Esophagus (tissue), 2 donors: ENCODE results near the gene ADGRE2. TPM values are rescaled to one million over a fixed set of nuclear protein-coding genes. Genes with fewer than 3 reads are reported as not detected.
"Not testable (repeated sequence)": the region's sequence is repeated elsewhere in the genome, so short reads cannot be mapped to it uniquely, and the experiment has no call there.

ENCODE experiments used
- H3K27ac ChIP-seq, 2 donors: one replicate each; pipeline ENCODE4 v1.5.1; 2013; ENCODE audit warnings: low read depth in 2 of 2, mild to moderate bottlenecking in 2 of 2, inconsistent platforms in 1 of 2, low read length in 1 of 2, moderate library complexity in 1 of 2
- H3K27me3 ChIP-seq, 2 donors: one replicate each; pipeline ENCODE4 v1.6.1; 2013; ENCODE audit warnings: low read length in 2 of 2, control low read depth in 1 of 2, mild to moderate bottlenecking in 1 of 2; ENCODE audit not compliant: insufficient read depth in 2 of 2, control insufficient read depth in 1 of 2
- H3K36me3 ChIP-seq, 2 donors: one replicate each; pipeline ENCODE4 v1.6.1; 2013; ENCODE audit warnings: low read length in 1 of 2; ENCODE audit not compliant: control insufficient read depth in 2 of 2, insufficient read depth in 2 of 2
- H3K4me1 ChIP-seq, 2 donors: one replicate each; pipeline ENCODE4 v1.6.1; 2013; ENCODE audit warnings: low read length in 1 of 2; ENCODE audit not compliant: control insufficient read depth in 2 of 2, insufficient read depth in 2 of 2
- H3K4me3 ChIP-seq, 2 donors: one replicate each; pipeline ENCODE4 v1.5.1; 2013; ENCODE audit warnings: low read length in 2 of 2, mild to moderate bottlenecking in 2 of 2, low read depth in 1 of 2, moderate library complexity in 1 of 2
- H3K9me3 ChIP-seq, 2 donors: one replicate each; pipeline ENCODE4 v1.6.1; 2013; ENCODE audit warnings: mild to moderate bottlenecking in 2 of 2, low read depth in 1 of 2, low read length in 1 of 2, moderate library complexity in 1 of 2; ENCODE audit not compliant: control insufficient read depth in 2 of 2, insufficient read depth in 1 of 2
- whole genome bisulfite sequencing, 2 donors: extraction: QIAGEN DNeasy Blood & Tissue Kit; methylation state at CpG; one replicate each; pipeline ENCODE4 v1.1.7; 2013; 5-methylcytosine and 5-hydroxymethylcytosine counted together
- polyA plus RNA-seq, 2 donors: library from polyadenylated mRNA; stranded (reverse); fragments of 200-250 nt; gene quantifications; one replicate each; pipeline ENCODE4 v1.2.3, GENCODE V29; 2013
- donor health status: healthy with polysubstance abuse.
- donor health status: Bipolar disorder and iron deficiency.

The ADGRE2 gene
- polyA plus RNA-seq, 2 donors: 0.22 to 0.73 TPM

DNA sequence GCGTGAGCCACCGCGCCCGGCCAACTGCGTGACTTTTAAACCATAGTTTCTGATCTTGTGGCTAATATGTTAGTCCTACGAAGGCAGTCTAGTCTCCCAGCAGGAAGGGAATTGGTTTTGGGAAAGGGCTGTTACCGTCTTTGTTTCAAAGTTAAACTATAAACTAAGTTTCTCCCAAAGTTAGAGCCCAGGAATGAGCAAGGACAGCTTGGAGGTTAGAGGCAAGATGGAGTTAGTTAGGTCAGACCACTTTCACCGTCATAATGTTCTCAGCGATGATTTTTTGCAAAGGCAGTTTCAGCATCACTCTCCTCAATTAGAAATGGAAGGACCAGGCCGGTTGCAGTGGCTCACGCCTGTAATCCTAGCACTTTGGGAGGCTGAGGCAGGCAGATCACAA, 17.7 kb upstream of the ADGRE2 start:
- H3K36me3 ChIP-seq: no peaks in the 10 kb centered on the region
- 91 to 94% methylated on average over 11 of the region's 11 CpGs for WGBS, 2 donors
- no peak overlapping the region for H3K27ac ChIP-seq
- H3K9me3 ChIP-seq: no peaks in the 10 kb centered on the region
- H3K4me1 ChIP-seq: no peaks in the 10 kb centered on the region
- no peak overlapping the region for H3K4me3 ChIP-seq
- no peaks in the 10 kb centered on the region for H3K27me3 ChIP-seq

DNA sequence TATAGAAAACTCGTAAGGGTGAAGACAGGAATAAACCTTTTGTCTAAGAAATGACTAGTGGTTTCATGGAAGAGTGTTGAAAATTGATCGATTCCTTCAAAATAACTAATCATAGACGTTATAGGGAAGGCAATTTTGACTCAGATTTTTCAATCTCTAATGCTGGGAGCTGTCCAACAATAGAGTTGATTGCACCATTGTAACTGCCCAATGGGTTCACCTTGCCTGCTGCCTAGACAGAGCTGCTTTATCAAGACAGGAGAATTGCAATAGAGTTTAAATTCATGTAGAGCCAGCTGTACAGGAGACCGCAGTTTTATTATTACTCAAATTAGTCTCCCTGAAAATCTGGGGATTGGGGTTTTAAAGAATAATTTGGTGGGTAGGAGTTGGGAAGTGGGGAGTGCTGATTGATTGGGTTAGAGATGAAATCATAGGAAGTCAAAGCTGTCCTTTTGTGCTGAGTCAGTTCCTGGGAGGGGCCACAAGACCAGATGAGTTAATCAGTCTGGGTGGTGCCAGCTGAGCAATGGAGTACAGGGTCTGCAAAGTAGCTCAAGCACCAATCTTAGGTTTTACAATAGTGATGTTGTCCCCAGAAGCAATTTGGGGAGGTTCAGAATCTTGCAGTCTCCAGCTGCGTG, 16.8 kb upstream of the ADGRE2 start:
- Histone ChIP-seq H3K4me3 (no peak overlapping the region), H3K27me3 (no peaks in the 10 kb centered on the region), H3K9me3 (no peaks in the 10 kb centered on the region), H3K36me3 (no peaks in the 10 kb centered on the region), H3K27ac (no peak overlapping the region), H3K4me1 (no peaks in the 10 kb centered on the region)
- 77% methylated on average over 5 of the region's 5 CpGs for WGBS, 2 donors

DNA sequence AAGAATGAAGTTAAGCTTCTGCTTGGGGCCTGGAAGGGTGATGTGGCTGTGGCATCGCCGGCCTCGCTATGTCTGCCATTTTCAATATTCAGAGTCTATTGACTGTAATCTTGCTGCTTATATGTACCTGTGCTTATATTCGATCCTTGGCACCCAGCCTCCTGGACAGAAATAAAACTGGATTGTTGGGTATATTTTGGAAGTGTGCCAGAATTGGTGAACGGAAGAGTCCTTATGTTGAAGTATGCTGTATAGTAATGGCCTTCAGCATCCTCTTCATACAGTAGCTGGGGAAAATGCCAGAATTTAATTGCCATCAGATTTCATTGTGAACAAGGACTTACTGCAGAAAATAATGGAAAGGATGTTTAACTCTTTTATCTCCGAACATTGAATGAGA, 13.9 kb upstream of the ADGRE2 start:
- not testable (repeated sequence) for H3K4me1 ChIP-seq, H3K9me3 ChIP-seq, H3K4me3 ChIP-seq, H3K27me3 ChIP-seq, H3K36me3 ChIP-seq, H3K27ac ChIP-seq
- WGBS, 2 donors: 74 to 77% methylated on average over 6 of the region's 6 CpGs

DNA sequence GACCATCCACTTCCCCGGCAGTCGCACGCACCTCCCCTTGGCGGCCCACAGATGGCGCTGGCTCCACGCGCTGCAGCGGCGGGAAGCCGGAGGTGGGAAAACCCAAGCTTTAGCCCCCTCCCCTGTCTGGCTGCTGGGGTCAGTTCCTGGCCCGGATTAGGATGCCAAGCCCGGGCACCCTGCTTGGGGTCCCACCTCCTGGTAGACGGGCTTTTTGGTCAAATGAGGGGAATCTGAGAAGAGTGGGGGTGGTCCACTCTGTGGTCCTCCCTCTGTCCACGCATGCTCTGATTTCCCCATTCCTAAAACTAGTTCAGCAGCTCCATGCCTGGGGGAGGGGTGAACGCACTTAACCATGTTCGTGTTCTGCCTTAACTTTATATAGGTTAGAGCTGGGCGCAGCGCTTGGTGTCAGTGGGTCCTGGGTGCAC, 8.1 kb upstream of the ADGRE2 start:
- WGBS, 2 donors: 16 to 17% methylated on average over 18 of the region's 18 CpGs
- H3K4me1 ChIP-seq: no peaks in the 10 kb centered on the region
- no peak overlapping the region for H3K4me3 ChIP-seq

DNA sequence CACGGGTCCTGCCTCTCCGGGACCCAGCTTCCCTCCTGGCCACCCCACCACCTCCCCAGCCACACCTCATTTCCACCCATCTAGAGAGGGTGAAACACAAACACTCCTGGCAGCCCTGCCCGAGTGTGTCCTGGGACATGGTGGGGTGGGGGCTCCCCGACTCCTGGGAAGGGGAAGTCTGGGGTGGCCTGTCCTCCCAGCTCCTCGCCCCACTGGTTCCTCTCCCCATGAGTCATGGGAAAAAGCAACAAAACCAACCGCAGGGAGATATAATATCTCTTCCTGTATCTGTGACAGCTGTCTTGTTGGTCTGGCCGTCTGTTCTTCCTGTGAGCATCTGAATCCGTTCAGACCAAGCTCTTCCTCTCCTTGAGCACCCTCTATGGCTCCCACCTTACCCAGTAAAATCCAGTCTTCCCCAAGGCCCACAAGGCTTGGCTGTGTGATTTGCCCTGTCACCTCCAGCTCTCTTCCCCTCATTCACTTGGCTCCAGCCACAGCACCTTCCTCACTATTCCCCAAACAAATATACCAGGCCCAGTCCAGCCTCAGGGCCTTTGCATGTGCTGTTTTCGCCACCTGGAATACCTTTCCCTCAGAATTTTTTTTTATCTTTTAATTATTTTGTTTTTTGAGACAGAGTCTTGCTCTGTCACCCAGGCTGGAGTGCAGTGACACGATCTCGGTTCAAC, 6.9 kb upstream of the ADGRE2 start:
- H3K27me3 ChIP-seq, H3K4me3 ChIP-seq, H3K9me3 ChIP-seq, H3K4me1 ChIP-seq, H3K36me3 ChIP-seq, H3K27ac ChIP-seq: not testable (repeated sequence)
- 43 to 51% methylated on average over 9 of the region's 11 CpGs for WGBS, 2 donors

More for the DNA sequence above, 8.1 kb upstream of the ADGRE2 start:
- no peaks in the 10 kb centered on the region for H3K9me3 ChIP-seq
- no peak overlapping the region for H3K27ac ChIP-seq
- H3K36me3 ChIP-seq: no peaks in the 10 kb centered on the region
- H3K27me3 ChIP-seq: no peaks in the 10 kb centered on the region

DNA sequence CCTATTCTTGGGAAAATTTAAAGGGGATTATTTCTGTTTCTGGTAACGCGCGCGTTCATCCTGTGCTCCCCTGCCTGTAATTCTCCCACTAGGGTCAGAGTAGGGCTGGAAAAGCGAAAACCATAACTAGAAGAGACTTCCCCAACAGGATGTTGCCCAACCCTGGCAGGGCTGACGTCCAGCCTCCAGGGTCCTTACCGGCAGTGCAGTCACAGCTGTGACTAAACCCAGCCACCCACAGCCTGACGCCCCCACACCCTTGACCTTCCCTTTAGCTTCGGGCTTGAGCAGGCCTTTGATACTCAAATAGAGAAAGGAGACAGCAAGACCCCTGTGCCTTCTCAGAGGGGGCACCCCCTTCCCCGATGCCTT, 6.4 kb upstream of the ADGRE2 start:
- not testable (repeated sequence) for H3K27me3 ChIP-seq, H3K4me1 ChIP-seq, H3K27ac ChIP-seq, H3K4me3 ChIP-seq, H3K9me3 ChIP-seq, H3K36me3 ChIP-seq
- 47 to 50% methylated on average over 9 of the region's 10 CpGs for WGBS, 2 donors

DNA sequence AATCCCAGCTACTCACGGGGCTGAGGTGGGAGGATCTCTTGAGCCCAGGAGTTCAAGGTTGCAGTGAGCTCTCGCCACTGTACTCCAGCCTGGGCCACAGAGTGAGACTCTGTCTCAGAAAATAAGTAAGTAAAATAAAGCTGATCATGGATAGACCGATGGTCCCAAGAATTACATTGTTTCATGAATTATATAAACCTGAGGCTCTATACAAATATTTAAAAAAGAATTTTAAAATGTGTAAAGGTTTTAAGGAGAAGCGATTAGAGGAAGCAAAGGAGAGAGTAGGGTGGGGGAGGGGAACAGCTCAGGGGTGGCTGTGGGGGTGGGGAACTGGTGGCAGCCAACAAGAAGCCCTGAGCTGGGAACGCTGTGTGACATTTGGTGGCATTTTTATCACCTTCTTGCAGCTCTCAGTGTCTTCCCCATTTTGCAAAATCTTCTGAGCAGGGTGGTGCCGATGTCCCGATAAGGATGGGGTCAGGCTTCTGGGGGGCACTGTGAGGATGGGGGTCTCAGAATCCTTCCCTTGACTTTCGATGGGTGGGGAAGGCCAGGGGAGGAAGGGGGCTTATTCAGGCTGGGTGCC, 5.1 kb upstream of the ADGRE2 start:
- H3K27ac ChIP-seq, H3K4me3 ChIP-seq, H3K27me3 ChIP-seq, H3K4me1 ChIP-seq, H3K9me3 ChIP-seq, H3K36me3 ChIP-seq: not testable (repeated sequence)
- 56 to 65% methylated on average over 7 to 8 of the region's 8 CpGs for WGBS, 2 donors

DNA sequence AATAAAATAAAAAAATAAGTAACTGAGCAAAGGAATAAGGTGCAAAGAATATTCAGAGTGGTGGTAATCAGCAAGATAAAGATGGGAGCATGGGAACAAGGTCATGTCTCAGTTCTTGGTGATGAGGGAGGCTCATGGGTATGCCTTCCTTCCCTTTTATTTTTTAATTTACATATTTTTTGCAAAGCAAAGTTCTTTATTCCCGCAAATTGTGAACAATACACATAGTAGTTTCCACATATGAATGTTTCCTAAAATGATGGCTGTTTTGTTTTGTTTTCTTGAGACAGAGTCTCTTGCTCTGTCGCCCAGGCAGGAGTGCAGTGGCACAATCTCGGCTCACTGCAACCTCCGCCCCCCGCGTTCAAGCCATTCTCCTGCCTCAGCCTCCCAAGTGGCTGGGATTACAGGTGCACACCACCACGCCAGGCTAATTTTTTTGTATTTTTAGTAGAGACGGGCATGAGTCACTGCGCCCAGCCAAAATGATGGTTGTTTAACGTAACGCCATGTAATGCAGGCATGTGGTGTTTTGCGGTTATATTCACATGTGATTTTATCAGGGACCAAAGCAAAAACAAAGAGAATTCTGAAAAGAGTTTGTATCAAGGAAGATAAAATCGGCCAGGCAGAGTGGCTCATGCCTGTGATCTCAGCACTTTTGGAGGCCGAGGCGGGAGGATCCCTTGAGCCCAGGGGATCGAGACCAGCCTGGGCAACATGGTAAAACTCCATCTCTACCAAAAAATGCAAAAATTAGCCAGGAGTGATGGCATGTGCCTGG, 4.5 kb upstream of the ADGRE2 start:
- no peaks in the 10 kb centered on the region for H3K27me3 ChIP-seq
- WGBS, 2 donors: 89 to 90% methylated on average over 16 of the region's 16 CpGs
- no peaks in the 10 kb centered on the region for H3K4me1 ChIP-seq
- H3K36me3 ChIP-seq: no peaks in the 10 kb centered on the region
- no peak overlapping the region for H3K4me3 ChIP-seq
- no peak overlapping the region for H3K27ac ChIP-seq
- H3K9me3 ChIP-seq: no peaks in the 10 kb centered on the region

DNA sequence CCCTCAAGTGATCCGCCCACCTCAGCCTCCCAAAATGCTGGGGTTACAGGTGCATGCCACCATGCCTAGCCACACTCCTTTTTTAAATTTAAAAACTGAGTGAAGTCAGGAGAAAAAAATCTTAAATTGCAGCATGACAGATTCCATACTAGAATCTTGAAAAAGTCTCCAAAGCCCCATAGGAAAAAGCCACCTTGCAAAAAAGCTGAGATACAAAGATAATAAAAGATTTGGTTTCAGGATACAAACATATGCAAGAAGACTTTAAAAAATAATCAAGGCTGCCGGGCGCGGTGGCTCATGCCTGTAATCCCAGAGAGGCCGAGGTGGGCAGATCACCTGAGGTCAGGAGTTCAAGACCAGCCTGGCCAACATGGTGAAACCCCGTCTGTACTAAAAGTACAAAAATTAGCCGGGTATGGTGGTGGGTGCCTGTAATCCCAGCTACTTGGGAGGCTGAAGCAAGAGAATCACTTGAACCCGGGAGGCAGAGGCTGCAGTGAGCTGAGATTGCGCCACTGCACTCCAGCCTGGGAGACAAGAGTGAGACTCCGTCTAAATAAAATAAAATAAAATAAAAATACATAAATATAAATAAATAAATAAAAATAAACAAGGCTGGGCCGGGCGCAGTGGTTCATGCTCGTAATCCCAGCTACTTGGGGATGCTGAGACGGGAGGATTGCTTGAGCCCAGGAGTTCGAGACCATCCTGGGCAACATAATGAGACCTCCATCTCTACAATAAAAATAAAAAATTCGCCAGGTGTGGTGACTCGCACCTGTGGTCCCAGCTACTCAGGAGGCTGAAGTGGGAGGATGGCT, 3.6 kb upstream of the ADGRE2 start:
- H3K27me3 ChIP-seq, H3K9me3 ChIP-seq, H3K36me3 ChIP-seq, H3K27ac ChIP-seq, H3K4me3 ChIP-seq, H3K4me1 ChIP-seq: not testable (repeated sequence)
- 90 to 91% methylated on average over 17 of the region's 17 CpGs for WGBS, 2 donors
